Esophagus squamous epithelium (tissue), 5 donors: ENCODE data around the gene EMC10. TPM values are rescaled to one million over a fixed set of nuclear protein-coding genes. Genes with fewer than 3 reads are reported as not detected.

Experiments
- DNase-seq: peaks from one replicate; lab custom pipeline; 2025; lab: John Stamatoyannopoulos, UW
- H3K27ac ChIP-seq, 4 donors: fragments of 200-600 bp; sonication (generic); one replicate each; pipeline ENCODE4 v1.5.1; 2016 to 2019; ENCODE audit warnings: mild to moderate bottlenecking in 1 of 4
- H3K27me3 ChIP-seq, 4 donors: fragments of 200-600 bp; sonication (generic); 1 replicate in 3 of 4; 2 replicates in 1 of 4; pipeline versions ENCODE4 v1.5.1 to v1.6.0; 2017 to 2021; ENCODE audit warnings: antibody characterized with exemption in 1 of 4
- H3K36me3 ChIP-seq, 3 donors: fragments of 200-600 bp; sonication (generic); one replicate each; pipeline ENCODE4 v1.5.1; 2016 to 2019
- H3K4me1 ChIP-seq, 3 donors: fragments of 200-600 bp; sonication (generic); one replicate each; pipeline ENCODE4 v1.5.1; 2017 to 2019
- H3K4me3 ChIP-seq, 4 donors: fragments of 200-600 bp; sonication (generic); 1 replicate in 3 of 4; 2 replicates in 1 of 4; pipeline ENCODE4 v1.5.1; 2016 to 2019; ENCODE audit warnings: mild to moderate bottlenecking in 2 of 4, moderate library complexity in 1 of 4
- H3K9me3 ChIP-seq, 3 donors: fragments of 200-600 bp; sonication (generic); one replicate each; pipeline ENCODE4 v1.5.1; 2016 to 2019
- POLR2A ChIP-seq, 4 donors: fragments of 450-650 bp; IDR thresholded peaks; one replicate each; pipeline ENCODE4 v1.6.1; 2017; ENCODE audit warnings: antibody characterized with exemption in 4 of 4, mild to moderate bottlenecking in 4 of 4, moderate library complexity in 3 of 4
- WGBS, 2 donors: methylation state at CpG; one replicate each; pipeline ENCODE4 v1.1.5; 2018; 5-methylcytosine and 5-hydroxymethylcytosine counted together
- intact Hi-C: fragments of 100-400 bp; cut with DNase I; formaldehyde crosslinking; loops from one replicate; pipeline ENCODE4 v1.15.0; 2022
- total RNA-seq, 4 donors: library from RNA; depleted of rRNA; stranded (reverse); fragments of >200 nt; gene quantifications; one replicate each; pipeline ENCODE4 v1.1.0, GENCODE V29; 2016
- TF ChIP-seq, protein P1 (sequence below), 6 experiments: fragments of 450-650 bp in 4 of 6; fragments of 200-600 bp in 2 of 6; sonication (generic) in 2 of 6; IDR thresholded peaks; one replicate each; pipeline ENCODE4 v1.5.1; 2016 to 2019; ENCODE audit warnings: antibody characterized with exemption in 6 of 6, mild to moderate bottlenecking in 4 of 6, moderate library complexity in 4 of 6
- donor health status: DM: yes; HTN: yes; CAD: no.

The EMC10 gene
- total RNA-seq, result 10 to 100 TPM; 50.2 to 76.1 (median 59.7) TPM

GRCh38 chr19:50476224-50476906 lies at the start of gene EMC10, which contains the start of gene GARIN5A:
Gene EMC10 (plus strand): TSS chr19:50476507. CDS start chr19:50476545, 38 bp downstream.
Gene GARIN5A (minus strand): TSS chr19:50476848. CDS start chr19:50476388, 460 bp downstream.
- H3K9me3 ChIP-seq, result no peaks in the 10 kb centered on the region
- DNase-seq, result peak; percentile 63
- WGBS, 2 donors, result 1 to 2% methylated on average over 21 to 22 of the region's 58 CpGs
- no peaks in the 10 kb centered on the region for H3K27me3 ChIP-seq
- H3K4me1 ChIP-seq, result peaks cover 9 to 29% (median 10%) of the 10 kb centered on the region in 3 donors
- H3K4me3 ChIP-seq, result peak within 1 kb of the TSS; percentile 79 to 92 (median 84)
- TF ChIP-seq, protein P1, sequence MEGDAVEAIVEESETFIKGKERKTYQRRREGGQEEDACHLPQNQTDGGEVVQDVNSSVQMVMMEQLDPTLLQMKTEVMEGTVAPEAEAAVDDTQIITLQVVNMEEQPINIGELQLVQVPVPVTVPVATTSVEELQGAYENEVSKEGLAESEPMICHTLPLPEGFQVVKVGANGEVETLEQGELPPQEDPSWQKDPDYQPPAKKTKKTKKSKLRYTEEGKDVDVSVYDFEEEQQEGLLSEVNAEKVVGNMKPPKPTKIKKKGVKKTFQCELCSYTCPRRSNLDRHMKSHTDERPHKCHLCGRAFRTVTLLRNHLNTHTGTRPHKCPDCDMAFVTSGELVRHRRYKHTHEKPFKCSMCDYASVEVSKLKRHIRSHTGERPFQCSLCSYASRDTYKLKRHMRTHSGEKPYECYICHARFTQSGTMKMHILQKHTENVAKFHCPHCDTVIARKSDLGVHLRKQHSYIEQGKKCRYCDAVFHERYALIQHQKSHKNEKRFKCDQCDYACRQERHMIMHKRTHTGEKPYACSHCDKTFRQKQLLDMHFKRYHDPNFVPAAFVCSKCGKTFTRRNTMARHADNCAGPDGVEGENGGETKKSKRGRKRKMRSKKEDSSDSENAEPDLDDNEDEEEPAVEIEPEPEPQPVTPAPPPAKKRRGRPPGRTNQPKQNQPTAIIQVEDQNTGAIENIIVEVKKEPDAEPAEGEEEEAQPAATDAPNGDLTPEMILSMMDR (IDR thresholded peaks at IDR 0.05), result peak in 2 of 6 experiments; percentile 28 to 42
- peak in 3 of 4 donors; percentile 52 to 71 (median 53) for TF ChIP-seq POLR2A (IDR thresholded peaks at IDR 0.05)
- peak within 1 kb of the TSS; percentile 81 to 89 (median 82) for H3K27ac ChIP-seq
- intact Hi-C loops, result no loop called here
- peaks cover 0 to 38% (median 8%) of the 10 kb centered on the region in 3 donors for H3K36me3 ChIP-seq

DNA sequence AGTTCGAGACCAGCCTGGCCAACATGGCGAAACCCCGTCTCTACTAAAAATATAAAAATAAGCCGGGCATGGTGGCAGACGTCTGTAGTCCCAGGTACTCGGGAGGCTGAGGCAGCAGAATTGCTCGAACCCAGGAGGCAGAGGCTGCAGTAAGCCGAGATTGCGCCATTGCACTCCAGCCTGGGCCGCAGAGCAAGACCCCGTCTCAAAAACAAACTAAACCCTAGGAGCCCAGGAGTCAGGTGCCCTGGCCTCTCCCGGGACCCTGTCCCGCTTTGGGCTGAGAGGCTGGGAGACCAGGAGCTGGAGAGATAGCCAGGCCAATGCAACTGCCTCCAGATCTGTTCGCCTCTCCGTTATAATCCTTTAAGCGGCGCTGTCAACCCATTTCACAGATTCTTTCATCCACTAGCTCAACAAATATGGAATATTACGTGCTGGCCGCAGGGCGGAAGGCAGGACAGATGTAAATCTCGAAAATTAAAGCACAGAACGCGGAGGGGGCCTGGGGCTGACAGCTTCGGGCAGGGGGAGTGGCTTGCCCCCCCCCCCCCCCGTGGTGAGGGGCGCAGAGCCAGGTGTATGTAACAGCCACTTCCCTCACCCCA lies 48.9 kb upstream of the EMC10 start:
- WGBS, 2 donors, result 67 to 74% methylated on average over 13 to 22 of the region's 26 CpGs
- TF ChIP-seq, protein P1 (IDR thresholded peaks at IDR 0.05), result no peak
- no peak for TF ChIP-seq POLR2A (IDR thresholded peaks at IDR 0.05)
- no peaks in the 10 kb centered on the region for H3K9me3 ChIP-seq
- peak overlapping the region in 2 of 4 donors; percentile 50 to 64 for H3K27ac ChIP-seq
- no peak for DNase-seq
- peaks cover 5 to 29% (median 12%) of the 10 kb centered on the region in 3 donors for H3K4me1 ChIP-seq
- peak overlapping the region; percentile 1 to 57 (median 30) for H3K4me3 ChIP-seq
- peaks cover 0 to 62% (median 1%) of the 10 kb centered on the region in 4 donors for H3K27me3 ChIP-seq
- intact Hi-C loops, result no loop called here
- H3K36me3 ChIP-seq, result no peaks in the 10 kb centered on the region

GRCh38 chr19:50427997-50428425 lies 48.3 kb upstream of the EMC10 start:
- Histone ChIP-seq H3K27me3 (peaks cover 0 to 62% (median 3%) of the 10 kb centered on the region in 4 donors), H3K36me3 (no peaks in the 10 kb centered on the region), H3K27ac (peak overlapping the region in 2 of 4 donors; percentile 50 to 64), H3K4me3 (peak overlapping the region; percentile 1 to 57 (median 30)), H3K4me1 (peaks cover 6 to 32% (median 15%) of the 10 kb centered on the region in 3 donors), H3K9me3 (no peaks in the 10 kb centered on the region)
- TF ChIP-seq, protein P1 (IDR thresholded peaks at IDR 0.05), result no peak
- peak in 1 of 4 donors; percentile 63 for TF ChIP-seq POLR2A (IDR thresholded peaks at IDR 0.05)
- WGBS, 2 donors, result 1% methylated on average over 16 of the region's 38 CpGs; no CpG with 5 or more reads in 1 of the 2 donors
- intact Hi-C loops, result no loop called here
- peak; percentile 44 for DNase-seq

DNA sequence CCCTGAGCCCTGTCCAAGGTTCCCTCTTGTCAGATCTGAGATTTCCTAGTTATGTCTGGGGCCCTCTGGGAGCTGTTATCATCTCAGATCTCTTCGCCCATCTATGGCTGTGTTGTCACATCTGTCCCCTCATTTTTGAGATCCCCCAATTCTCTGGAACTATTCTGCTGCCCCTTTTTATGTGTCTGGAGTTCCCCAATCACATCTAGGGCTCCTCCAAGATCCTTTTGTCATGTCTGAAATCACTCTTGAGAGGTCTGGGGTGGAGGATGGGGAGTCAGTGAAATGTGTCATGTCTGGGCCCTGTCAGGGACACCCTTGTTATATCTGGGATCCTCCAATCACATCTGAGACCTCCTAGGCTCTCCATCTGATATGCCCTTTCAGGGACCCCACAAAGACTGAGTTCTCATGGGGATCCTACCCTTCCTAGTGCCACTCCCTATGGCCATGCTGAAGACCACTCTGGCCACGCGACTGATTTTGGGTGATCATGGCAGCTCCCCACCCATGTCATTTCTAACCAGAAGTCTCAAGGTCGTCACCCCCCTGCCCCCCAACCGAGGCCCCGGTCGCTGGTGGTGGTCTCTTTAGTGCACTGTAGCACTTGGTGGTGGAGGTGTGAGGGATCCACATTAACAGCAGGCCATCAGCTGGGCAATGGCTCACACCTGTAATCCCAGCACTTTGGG lies 47.4 kb upstream of the EMC10 start:
- H3K9me3 ChIP-seq, result no peaks in the 10 kb centered on the region
- TF ChIP-seq, protein P1 (IDR thresholded peaks at IDR 0.05), result no peak
- no peak for TF ChIP-seq POLR2A (IDR thresholded peaks at IDR 0.05)
- H3K27me3 ChIP-seq, result peaks cover 0 to 62% (median 3%) of the 10 kb centered on the region in 4 donors
- peaks cover 6 to 32% (median 15%) of the 10 kb centered on the region in 3 donors for H3K4me1 ChIP-seq
- no peak overlapping the region for H3K4me3 ChIP-seq
- 89 to 93% methylated on average over 3 to 4 of the region's 7 CpGs for WGBS, 2 donors
- H3K36me3 ChIP-seq, result no peaks in the 10 kb centered on the region
- no peak overlapping the region for H3K27ac ChIP-seq
- no peak for DNase-seq
- intact Hi-C loops, result no loop called here
